GM12891 (cell line): ENCODE results near the gene CUBN.

Experiments used
- POLR2A ChIP-seq: IDR thresholded peaks from 2 replicates; pipeline ENCODE4 v1.6.1; 2011; ENCODE audit warnings: low read depth, low read length, control low read depth
- POLR2AphosphoS5 ChIP-seq: IDR thresholded peaks from 2 replicates; pipeline ENCODE4 v1.6.1; 2011; ENCODE audit warnings: low read depth, low read length, control low read depth
- TAF1 ChIP-seq: IDR thresholded peaks from 2 replicates; pipeline ENCODE4 v1.6.1; 2011; ENCODE audit warnings: low read depth, low read length, control low read depth

- TF ChIP-seq TAF1 (no peak), POLR2AphosphoS5 (no peak), POLR2A (no peak)
Measured at GRCh38 chr10:16884497-16884896, 245.1 kb downstream of the CUBN start.
